ENCODE data around the gene AKAP10. TPM values are rescaled to one million over a fixed set of nuclear protein-coding genes. Genes with fewer than 3 reads are reported as not detected.
A peak's percentile ranks its signal among the peaks of the same experiment; 100 is the strongest.

Gene AKAP10
- total RNA-seq, 1 experiment from 2014 or later = 23.3 TPM

GRCh38 chr17:19992803-19993713 lies 15.4 kb upstream of the AKAP10 start:
- ATAC-seq (peak; percentile 99), DNase-seq (peak; percentile 97)
- H3K36me3 ChIP-seq (ENCODE audit: low read depth, low read length) = no peaks in the 10 kb centered on the region
- no peaks in the 10 kb centered on the region for H3K79me2 ChIP-seq (ENCODE audit: low read length)
- H3K9me3 ChIP-seq (ENCODE audit: low read length) = no peaks in the 10 kb centered on the region
- POLR2A ChIA-PET (ENCODE audit: unreplicated experiment) = no interaction called here
- no TSS peak for BruUV-seq (replicated peaks)
- intact Hi-C loops (cut with micrococcal nuclease) = loop anchor here (1.0 to 2.0 kb wide), 3 partner anchors 16 to 234 kb away; partner anchors contain the start of gene SPECC1
- TF ChIP-seq CTCF (conservative IDR thresholded peaks at IDR 0.05; ENCODE audit: low read depth, low read length) (peak; percentile 87), EZH2phosphoT487 (IDR thresholded peaks at IDR 0.05; ENCODE audit: borderline replicate concordance, low read length) (no peak), EZH2 (IDR thresholded peaks at IDR 0.05; ENCODE audit: low read length, unreplicated experiment) (no peak)
- no peak overlapping the region for H3K9ac ChIP-seq (ENCODE audit: low read length)
- H3K4me1 ChIP-seq (ENCODE audit: insufficient read depth, low read length) = no peaks in the 10 kb centered on the region; the same call in 1 of the 2 replicates
- CTCF ChIA-PET = interaction anchor here (0.6 to 1.0 kb wide), 5 partner anchors 16 to 141 kb away, joined by 3 to 15 read pairs (median 6); partner anchors contain the start of gene SPECC1
- peak overlapping the region; percentile 65 for H3K4me3 ChIP-seq (ENCODE audit: low read length)
- H3F3A ChIP-seq (ENCODE audit: low read length, unreplicated experiment) = no peaks in the 10 kb centered on the region
- H2AFZ ChIP-seq (ENCODE audit: low read length) = peak overlapping the region; percentile 88
- H3K27me3 ChIP-seq (ENCODE audit: low read length) = no peaks in the 10 kb centered on the region
- H3K4me2 ChIP-seq (ENCODE audit: low read length) = peak overlapping the region; percentile 92
- H4K20me1 ChIP-seq (ENCODE audit: low read length) = no peaks in the 10 kb centered on the region
- H3K27ac ChIP-seq (ENCODE audit: low read length) = no peak overlapping the region
- no peaks in the 10 kb centered on the region for H3K9me2 ChIP-seq (replicated peaks; ENCODE audit: low read length)

- BruUV-seq (replicated peaks) = no TSS peak
Measured at GRCh38 chr17:19991252-19991885, 13.7 kb upstream of the AKAP10 start.

More at GRCh38 chr17:19991252-19991885, 13.7 kb upstream of the AKAP10 start:
- DNase-seq (peak; percentile 22), ATAC-seq (no peak)
- Histone ChIP-seq H3F3A (ENCODE audit: low read length, unreplicated experiment) (no peaks in the 10 kb centered on the region), H3K4me1 (ENCODE audit: insufficient read depth, low read length) (no peaks in the 10 kb centered on the region; the same call in 1 of the 2 replicates), H3K27ac (ENCODE audit: low read length) (no peak overlapping the region), H3K4me2 (ENCODE audit: low read length) (no peak overlapping the region), H3K9ac (ENCODE audit: low read length) (no peak overlapping the region), H3K9me3 (ENCODE audit: low read length) (no peaks in the 10 kb centered on the region), H3K4me3 (ENCODE audit: low read length) (no peak overlapping the region), H3K9me2 (replicated peaks; ENCODE audit: low read length) (no peaks in the 10 kb centered on the region), H3K79me2 (ENCODE audit: low read length) (no peaks in the 10 kb centered on the region), H4K20me1 (ENCODE audit: low read length) (no peaks in the 10 kb centered on the region), H3K27me3 (ENCODE audit: low read length) (no peaks in the 10 kb centered on the region), H2AFZ (ENCODE audit: low read length) (no peak overlapping the region), H3K36me3 (ENCODE audit: low read depth, low read length) (no peaks in the 10 kb centered on the region)
- TF ChIP-seq CTCF (conservative IDR thresholded peaks at IDR 0.05; ENCODE audit: low read depth, low read length) (no peak), EZH2 (IDR thresholded peaks at IDR 0.05; ENCODE audit: low read length, unreplicated experiment) (no peak), EZH2phosphoT487 (IDR thresholded peaks at IDR 0.05; ENCODE audit: borderline replicate concordance, low read length) (no peak)
- ChIA-PET POLR2A (ENCODE audit: unreplicated experiment) (no interaction called here), CTCF (no interaction called here)
- intact Hi-C loops (cut with micrococcal nuclease) = no loop called here

All from PC-3 (cell line).